PC-3 (cell line): ENCODE results near the gene DUSP22.

Source experiments
- EZH2 ChIP-seq: fragments of 300-600 bp; sonication (generic); IDR thresholded peaks from one replicate; pipeline ENCODE4 v1.6.1; 2017; ENCODE audit warnings: antibody characterized with exemption, mild to moderate bottlenecking, low read length; ENCODE audit not compliant: unreplicated experiment
- TF ChIP-seq, protein P1 (sequence below): fragments of 300-600 bp; sonication (generic); conservative IDR thresholded peaks from 2 replicates; pipeline ENCODE4 v1.5.1; 2017; ENCODE audit warnings: antibody characterized with exemption, low read depth, mild to moderate bottlenecking, low read length

DNA sequence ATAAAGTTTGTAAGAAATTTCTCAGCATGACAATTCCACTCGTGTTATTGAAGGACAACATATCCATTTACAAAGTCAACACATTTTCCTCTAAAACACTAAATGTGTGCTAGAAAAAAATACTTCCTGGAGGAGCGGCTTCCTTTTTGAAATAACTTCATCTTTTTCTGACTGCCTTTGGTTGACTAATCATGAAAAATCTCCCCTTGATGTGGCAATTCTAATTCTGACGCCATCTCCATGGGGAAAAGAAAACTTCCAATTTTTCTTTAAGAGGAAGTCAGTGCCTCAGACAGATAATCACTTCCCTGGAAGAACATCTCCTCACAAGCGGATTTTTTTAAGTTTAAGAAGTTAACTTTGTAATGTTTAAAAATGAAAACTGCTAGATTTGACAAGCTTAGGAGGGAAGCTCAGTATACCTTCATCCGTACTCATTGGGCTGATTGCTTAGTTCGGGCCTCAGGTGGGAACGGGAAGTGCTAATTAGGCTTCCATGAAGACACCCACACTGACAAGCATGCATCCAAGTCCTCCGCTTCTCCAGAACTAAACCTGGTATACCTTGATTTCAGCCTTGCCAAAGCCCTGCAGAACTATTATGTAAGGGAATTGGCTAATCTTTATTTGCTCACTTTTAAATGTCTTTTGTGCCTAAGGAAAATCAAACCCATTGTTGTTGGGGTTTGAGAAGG is 35.1 kb upstream of the DUSP22 start:
- TF ChIP-seq, protein P1, sequence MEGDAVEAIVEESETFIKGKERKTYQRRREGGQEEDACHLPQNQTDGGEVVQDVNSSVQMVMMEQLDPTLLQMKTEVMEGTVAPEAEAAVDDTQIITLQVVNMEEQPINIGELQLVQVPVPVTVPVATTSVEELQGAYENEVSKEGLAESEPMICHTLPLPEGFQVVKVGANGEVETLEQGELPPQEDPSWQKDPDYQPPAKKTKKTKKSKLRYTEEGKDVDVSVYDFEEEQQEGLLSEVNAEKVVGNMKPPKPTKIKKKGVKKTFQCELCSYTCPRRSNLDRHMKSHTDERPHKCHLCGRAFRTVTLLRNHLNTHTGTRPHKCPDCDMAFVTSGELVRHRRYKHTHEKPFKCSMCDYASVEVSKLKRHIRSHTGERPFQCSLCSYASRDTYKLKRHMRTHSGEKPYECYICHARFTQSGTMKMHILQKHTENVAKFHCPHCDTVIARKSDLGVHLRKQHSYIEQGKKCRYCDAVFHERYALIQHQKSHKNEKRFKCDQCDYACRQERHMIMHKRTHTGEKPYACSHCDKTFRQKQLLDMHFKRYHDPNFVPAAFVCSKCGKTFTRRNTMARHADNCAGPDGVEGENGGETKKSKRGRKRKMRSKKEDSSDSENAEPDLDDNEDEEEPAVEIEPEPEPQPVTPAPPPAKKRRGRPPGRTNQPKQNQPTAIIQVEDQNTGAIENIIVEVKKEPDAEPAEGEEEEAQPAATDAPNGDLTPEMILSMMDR: no peak
- TF ChIP-seq EZH2: no peak
